ENCODE results near the gene PARD3B.

DNA sequence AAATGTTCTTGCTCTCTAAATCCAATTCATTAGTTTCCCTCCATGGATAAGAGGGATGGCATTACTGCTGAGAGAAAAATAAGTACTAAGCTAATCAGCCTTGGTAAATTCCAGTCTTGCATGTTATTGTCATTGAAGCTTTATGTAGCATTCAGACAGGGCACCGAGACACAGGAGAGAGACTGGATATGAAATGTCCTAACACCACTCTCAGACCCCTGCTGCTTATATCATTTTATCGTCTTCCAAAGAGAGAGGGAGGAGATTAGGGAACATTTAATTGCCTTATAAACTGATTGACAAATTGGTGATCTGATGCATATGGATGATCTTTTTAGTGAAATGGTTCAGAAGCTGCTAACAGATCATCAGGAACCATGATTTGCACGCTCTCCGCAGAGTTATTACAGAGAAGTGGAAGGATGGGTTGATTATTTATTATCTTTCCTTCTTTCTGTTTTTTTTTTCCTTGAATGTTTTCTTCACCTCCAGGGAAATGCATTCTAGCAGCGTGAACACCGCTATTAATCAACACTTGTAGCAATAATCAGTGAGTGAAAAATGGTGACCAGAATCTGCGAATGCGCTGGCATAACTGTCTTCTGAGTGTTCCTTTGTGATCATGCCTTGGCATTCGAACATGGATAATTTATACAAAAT is 986.3 kb downstream of the PARD3B start:
- TF ChIP-seq, protein P1, sequence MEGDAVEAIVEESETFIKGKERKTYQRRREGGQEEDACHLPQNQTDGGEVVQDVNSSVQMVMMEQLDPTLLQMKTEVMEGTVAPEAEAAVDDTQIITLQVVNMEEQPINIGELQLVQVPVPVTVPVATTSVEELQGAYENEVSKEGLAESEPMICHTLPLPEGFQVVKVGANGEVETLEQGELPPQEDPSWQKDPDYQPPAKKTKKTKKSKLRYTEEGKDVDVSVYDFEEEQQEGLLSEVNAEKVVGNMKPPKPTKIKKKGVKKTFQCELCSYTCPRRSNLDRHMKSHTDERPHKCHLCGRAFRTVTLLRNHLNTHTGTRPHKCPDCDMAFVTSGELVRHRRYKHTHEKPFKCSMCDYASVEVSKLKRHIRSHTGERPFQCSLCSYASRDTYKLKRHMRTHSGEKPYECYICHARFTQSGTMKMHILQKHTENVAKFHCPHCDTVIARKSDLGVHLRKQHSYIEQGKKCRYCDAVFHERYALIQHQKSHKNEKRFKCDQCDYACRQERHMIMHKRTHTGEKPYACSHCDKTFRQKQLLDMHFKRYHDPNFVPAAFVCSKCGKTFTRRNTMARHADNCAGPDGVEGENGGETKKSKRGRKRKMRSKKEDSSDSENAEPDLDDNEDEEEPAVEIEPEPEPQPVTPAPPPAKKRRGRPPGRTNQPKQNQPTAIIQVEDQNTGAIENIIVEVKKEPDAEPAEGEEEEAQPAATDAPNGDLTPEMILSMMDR (IDR thresholded peaks at IDR 0.05), result no peak
- no peak for TF ChIP-seq TCF7L2 (IDR thresholded peaks at IDR 0.05; ENCODE audit: low read depth, low read length)
- TF ChIP-seq POLR2AphosphoS5 (IDR thresholded peaks at IDR 0.05; ENCODE audit: low read depth, low read length), result no peak

All from Panc1 (cell line).